ENCODE data around the gene MCC.

DNA sequence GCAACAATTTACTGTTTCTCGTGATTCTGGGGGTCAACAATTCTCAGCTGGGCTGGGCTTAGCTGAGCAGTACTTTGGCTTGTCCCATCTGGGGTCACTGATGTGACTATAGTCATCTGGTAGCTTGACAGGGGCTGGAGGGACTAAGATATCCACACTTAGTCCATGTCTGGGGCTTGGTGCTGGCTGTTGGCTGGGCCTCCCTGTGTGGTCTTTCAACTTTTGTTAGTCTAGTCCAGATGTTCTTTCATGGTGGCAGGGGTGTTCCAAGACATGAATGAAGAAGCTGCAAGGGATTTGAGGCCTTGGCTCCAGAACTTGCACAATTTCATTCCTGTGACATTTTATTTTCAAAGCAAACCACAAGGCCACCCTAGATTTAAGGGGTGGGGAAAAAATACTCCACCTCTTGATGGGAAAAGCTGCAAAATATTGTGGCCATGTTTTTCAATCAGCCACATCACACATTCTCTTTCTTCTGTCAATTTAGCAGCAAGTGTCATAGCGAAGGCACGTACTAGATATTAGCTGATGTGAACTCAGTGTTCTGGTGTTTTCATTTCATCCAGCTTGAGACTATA, 112.7 kb downstream of the MCC start:
- TF ChIP-seq, protein P1, sequence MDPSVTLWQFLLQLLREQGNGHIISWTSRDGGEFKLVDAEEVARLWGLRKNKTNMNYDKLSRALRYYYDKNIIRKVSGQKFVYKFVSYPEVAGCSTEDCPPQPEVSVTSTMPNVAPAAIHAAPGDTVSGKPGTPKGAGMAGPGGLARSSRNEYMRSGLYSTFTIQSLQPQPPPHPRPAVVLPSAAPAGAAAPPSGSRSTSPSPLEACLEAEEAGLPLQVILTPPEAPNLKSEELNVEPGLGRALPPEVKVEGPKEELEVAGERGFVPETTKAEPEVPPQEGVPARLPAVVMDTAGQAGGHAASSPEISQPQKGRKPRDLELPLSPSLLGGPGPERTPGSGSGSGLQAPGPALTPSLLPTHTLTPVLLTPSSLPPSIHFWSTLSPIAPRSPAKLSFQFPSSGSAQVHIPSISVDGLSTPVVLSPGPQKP (IDR thresholded peaks at IDR 0.05; ENCODE audit: borderline replicate concordance, low read depth, low read length): no peak
- TF ChIP-seq MAFK (IDR thresholded peaks at IDR 0.05; ENCODE audit: low read depth, low read length) (no peak), RCOR1 (IDR thresholded peaks at IDR 0.05; ENCODE audit: insufficient replicate concordance, low read length) (no peak)
- TF ChIP-seq, protein P2, sequence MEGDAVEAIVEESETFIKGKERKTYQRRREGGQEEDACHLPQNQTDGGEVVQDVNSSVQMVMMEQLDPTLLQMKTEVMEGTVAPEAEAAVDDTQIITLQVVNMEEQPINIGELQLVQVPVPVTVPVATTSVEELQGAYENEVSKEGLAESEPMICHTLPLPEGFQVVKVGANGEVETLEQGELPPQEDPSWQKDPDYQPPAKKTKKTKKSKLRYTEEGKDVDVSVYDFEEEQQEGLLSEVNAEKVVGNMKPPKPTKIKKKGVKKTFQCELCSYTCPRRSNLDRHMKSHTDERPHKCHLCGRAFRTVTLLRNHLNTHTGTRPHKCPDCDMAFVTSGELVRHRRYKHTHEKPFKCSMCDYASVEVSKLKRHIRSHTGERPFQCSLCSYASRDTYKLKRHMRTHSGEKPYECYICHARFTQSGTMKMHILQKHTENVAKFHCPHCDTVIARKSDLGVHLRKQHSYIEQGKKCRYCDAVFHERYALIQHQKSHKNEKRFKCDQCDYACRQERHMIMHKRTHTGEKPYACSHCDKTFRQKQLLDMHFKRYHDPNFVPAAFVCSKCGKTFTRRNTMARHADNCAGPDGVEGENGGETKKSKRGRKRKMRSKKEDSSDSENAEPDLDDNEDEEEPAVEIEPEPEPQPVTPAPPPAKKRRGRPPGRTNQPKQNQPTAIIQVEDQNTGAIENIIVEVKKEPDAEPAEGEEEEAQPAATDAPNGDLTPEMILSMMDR (conservative IDR thresholded peaks at IDR 0.05; ENCODE audit: low read depth, low read length): no peak
